GM21367 (cell line): ENCODE data around the gene ALG12.
"Not testable (repeated sequence)": the region's sequence is repeated elsewhere in the genome, so short reads cannot be mapped to it uniquely, and the experiment has no call there.

Experiments
- ATAC-seq: cut with Tn5 transposase; IDR thresholded peaks from one replicate; pipeline ENCODE4 v1.9.1; 2021; ENCODE audit not compliant: unreplicated experiment

The ALG12 gene

DNA sequence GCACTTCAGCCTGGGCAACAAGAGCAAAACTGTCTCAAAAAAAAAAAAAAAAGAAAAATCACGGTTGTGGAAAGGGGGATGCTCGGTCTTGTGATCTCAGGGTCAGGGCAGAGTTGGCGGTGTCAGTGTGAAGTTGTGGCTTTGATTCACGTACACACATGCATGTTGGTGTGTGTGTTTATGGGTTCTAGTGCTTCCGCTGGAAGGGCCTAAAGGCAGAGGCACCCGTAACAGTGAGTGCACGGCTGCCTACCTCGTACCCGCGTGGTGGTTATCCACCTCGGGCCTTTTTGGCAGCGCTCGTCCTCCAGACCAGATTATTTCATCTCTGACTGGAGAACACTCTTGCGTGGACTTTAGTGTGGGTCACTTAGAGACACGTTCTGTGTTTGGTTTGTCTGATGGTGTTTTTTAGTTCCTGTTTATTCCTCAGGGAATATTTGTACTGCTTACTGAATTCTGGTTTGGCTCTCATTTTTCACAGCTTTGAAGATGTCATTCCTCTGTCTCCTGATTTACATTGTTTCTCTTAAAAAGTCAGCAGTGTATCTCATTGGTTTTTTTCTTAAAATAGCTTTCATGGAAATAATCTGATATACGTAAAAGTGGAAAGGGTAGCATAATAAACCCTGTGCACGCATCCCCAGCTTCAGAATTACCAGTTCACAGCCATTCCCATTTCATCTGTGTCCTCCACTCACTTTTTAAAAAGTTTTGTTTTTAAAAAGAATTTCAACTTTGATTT lies 49.0 kb downstream of the ALG12 start:
- no peak for ATAC-seq

DNA sequence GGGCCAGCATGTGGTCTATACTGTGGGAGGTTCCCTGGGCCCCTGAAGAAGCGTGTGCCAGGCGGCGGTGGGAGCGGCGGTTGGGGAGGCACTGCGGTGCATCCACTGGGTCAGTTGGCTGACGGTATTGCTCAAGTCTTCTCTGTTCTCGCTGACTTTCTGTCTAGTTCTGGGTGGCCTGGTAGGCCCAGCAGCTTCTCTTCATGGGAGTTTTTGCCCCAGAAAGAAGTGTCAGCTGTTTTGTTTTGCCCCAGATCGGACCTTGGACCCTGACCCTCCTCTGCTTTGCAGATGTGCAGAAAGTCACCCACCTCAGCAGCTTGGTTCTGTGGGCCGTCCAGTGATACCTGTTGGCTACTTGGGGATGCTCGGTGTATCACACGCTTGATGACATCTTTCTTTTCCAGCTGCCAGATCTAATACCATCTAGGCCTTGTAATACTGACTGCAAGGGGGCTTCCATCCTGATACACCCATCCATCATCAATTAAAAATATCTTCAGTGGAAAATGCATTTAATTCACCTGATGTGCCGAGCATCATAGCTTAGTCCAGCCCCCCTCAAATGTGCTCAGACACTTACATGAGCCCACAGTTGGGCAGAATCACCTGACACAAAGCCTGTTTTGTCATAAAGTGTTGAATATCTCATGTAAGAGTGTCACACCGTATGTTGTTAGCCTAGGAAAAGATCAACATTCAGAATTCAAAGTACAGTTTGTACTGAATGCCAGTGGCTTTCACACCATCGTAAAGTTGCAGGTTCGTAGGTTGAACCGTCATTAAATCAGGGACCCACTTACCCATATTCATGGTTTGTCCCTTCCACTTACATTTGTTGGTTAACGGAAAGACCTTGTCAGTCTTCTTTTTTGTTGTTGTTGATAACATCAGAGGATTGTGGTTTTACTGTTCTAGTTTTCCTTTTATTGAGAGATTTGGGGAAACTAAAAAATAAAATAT lies 50.7 kb downstream of the ALG12 start:
- no peak for ATAC-seq

DNA sequence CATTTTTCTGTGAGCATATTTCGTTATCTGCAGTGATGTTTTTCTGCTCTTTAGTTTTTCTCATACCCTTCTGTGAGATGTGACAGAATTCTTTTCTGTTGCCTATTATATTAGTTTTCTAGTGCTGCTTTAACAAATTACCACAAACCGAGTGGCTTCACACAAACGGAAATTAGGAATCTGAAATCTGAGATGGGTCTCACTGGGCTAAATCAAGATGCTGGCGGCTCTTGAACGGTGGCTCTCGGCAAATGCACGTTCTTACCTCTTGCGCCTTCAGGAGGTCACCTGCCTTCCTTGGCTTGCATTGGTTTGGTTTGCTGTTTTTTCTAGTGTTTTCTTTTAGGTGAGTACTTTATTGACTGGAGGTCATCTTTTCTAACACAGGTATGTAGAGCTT lies 51.6 kb downstream of the ALG12 start:
- ATAC-seq: no peak

DNA sequence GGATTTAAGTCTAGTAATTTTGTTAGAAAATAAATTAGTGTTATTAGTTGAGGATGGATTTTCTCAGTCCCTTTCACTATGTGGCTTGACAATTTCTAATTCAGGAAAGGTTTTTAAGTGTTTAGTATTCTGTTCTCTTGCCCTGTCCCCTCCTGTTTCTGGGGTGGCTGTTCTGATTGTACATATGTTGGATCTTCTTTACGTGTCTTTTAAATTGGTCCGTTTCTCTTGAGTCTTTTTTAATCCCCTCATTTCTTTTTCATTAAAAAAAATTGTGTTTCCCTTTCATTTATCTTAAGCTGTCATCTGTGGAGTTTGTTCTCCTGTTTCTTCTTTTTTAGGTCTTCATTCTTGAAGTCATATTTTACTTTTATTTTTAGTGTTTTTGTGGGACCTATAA lies 52.1 kb downstream of the ALG12 start:
- ATAC-seq: no peak

DNA sequence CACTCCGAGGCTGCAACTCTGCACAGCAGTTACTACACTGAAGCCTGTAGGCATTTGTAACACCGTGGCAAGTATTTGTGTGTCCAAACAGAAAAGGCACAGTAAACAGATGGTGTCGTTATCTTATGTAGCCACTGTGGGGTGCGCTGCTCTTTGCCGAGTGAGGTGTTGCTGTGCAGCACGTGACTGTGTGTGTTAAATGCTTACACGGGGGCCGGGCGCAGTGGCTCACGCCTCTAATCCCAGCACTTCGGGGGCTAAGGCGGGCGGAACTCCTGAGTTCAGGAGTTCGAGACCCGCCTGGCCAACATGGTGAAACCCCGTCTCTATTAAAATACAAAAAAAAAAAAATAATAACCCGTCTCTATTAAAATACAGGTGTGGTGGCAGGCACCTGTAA lies 53.1 kb downstream of the ALG12 start:
- no peak for ATAC-seq

DNA sequence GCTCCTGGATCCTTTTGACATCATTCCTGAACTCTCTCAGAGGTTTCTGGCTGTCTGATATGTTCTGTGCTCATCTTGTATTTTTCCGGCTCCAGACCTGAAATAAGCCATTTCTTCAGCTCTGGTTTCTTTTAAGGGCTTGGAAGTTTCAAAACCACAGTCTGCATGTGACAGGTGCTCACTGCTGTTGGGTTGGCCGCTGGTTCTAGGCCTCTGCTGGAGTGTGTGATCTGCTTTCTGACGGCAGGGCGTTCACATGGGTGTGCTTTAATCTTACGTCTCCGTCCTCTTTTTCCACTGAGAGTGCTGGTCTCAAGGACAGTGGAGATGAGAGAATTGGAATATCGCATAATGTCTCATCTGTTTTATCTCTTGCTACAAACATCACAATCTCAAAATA lies 54.3 kb downstream of the ALG12 start:
- no peak for ATAC-seq

DNA sequence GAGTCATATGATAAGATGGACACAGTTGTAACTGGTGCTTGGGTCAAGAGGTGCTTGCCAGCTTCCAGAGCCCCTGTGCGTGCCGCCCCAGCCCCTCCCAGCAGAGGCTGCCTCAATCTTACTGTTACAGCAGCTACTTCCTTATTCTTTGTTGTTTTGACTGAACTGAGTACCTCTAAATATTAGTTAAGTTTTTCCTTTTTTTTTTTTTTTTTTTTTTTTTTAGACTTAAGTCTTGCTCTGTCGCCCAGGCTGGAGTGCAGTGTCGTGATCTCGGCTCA lies 55.8 kb downstream of the ALG12 start:
- ATAC-seq: no peak

DNA sequence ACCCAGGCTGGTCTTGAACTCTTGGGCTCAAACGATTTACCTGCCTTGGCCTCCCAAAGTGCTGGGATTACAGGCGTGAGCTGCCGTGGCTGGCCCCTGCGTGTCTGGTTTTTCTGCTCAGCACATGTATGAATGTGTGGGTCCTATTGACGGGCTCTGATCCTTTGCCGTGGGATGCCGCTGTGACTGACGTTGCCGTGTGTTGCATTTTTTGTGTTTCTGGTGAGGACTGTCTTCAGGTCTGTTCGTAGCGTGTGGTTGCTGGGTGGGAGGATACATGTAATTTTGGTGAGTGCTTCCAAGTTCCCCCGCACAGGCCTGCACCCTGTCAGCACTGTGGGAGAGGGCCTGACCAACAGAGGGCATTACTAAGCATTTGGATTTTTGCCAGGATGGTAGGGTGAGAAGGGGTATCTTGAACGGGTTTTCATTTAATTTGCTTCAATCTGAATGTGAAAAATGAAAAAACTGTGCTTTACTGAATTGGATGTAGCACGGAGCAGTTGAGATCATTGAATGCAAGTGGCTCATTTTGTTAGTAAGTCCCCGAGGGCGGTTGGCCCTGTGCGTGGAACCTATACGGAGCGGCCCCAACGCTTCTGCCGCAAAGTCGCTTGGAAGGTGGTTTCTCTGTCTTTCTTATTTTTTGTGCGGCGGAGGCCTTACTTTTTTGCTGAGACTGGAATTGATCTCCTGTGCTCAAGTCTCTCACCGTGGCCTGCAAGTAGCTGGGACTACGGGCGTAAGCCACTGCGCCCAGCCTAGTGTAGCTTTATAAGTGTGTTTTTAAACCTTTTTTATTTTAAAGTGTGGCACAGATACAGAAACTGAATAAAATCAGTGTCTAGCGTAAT lies 56.4 kb downstream of the ALG12 start:
- ATAC-seq: no peak

DNA sequence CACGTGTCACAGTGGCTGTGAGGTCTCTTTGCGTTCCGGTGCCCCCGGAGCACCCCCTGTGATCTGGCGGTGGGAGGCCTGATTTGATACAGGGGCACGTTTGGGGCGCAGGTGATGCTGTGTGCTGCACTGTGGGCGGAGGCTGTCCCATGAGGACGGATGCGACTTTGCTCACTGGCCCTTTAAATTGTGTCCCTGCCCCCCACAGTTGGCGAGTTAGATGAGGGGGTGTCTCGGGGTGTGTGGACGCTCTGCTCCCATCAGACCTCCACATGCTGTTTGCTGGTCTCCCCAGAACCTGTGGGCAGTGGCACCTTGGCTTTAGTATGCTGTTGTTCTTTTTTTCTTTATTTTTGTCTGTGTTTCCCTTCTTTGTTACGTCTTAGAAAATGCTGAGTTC lies 59.4 kb downstream of the ALG12 start:
- no peak for ATAC-seq

DNA sequence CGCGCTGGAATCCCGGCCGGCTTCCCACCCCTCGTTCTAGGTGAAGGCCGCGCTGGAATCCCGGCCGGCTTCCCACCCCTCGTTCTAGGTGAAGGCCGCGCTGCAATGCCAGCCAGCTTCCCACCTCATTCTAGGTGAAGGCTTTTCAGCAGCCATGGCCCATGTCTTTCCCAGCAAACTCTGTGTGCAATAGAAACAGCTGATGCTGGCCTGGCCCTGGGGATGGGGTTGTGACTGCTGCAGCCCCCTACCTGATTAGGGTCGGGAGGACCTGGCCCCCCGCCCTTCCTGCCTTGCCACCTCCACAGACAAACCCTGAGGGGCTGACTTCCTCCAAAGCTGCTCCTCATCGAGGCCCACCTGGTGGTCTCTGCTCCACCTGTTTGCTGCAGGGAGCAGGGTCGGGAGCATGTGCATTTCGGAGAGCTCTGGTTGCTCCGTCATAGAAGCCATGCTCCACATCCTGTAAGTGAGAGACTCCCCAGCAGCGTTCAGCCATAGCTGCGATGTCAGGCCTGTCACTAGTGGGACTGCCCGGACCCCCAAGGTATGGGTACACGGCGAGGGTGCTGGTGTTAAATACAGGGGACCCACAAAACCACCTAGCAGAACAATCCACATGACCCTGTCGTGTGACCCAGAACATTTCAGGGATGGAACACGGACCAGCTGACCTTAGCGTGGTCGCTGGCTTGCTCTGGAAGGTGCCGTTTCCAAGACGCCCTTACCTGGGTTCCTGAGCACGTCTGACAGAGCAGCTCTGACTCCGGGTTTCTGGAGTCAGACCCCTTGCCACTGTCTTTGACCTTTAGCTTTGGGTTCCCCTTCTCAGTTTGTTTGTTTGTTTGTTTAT lies 61.2 kb downstream of the ALG12 start:
- ATAC-seq: no peak

DNA sequence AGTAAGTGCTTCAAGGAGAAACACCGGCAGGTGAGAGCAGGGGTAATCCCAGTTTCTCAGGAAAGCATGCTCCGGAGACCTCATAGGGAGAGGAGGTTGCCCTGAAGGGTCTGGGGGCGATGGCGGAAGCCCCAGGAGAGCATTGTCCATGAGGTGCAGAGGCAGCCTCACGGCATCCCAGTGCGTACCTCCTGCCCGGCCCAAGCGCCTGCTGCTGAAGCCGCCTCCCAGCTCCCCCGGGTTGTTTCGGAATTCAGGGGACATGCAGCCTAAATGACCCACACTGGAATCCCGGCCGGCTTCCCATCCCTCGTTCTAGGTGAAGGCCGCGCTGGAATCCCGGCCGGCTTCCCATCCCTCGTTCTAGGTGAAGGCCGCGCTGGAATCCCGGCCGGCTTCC lies 61.9 kb downstream of the ALG12 start:
- ATAC-seq: no peak

DNA sequence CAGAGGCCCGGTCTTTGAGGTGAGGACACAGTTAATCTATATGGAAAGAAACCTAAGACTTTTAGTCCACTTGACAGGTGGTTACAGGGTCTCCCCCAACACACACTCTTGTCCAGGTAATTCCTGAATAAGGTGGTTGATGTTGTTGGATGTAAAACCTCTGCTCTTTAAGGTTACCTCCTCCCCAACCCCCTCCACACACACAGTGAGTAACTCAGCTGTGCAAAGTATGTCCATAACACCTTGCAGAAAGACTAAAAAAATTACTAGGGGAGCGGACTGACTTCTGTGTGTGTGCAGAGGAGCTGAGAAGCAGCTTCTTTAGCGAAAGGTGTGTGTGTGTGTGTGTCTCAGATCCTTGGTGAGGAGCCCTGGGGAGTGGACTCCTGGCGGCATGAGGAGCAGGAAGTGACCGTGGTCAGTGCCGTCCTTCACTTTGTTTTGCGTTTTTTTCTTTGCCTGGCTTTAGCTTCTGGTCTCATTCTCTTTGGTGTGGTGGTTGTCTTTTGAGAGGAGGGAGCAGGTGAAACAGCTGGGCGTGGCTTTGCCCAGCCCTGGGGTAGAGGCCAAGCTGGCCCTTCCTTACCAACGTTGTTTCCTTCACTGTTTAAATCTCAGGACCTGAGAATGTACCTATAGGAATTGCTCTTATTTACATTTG lies 62.9 kb downstream of the ALG12 start:
- no peak for ATAC-seq

DNA sequence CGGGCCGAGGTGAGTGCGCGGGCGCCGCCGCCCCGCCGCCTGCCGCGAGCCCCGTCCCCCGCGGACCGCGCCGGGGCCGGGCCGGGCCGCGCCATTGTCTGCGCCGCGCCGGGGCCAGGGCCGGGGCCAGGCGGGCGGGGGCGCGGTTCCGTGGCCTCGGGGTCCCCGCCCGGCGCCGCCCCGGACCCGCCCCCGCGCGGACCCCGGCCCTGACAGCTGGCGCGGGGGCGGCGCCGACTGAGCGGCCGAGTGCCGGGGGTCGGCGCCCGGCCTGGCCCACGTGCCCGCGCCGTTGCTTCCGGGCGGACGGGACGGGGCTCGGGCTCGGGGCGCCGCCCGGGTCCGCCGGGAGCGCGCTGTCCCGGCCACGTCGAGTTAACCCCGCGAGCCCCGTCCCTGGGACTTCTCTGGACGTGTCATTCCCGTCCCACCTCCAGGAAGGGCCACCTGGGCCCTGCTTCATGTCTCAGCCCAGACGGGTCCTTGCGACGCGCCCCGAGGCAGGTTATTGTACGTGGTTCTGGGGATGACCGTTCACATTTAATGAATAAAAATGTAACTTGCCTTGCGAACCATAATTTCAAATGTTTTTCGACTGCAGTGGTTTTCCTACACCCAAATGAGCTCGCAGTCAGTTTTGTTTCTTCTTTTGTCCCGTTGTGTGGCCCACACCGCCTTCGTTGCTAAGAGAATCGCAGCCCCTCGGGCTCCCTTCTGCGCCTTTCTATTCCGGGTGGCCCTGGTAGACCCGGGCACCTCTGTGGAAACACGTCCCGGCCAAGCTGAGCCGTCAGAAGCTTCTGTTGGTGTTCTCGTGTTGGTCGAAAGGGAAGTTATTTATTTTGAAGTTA lies 64.0 kb downstream of the ALG12 start:
- peak; percentile 17 for ATAC-seq

DNA sequence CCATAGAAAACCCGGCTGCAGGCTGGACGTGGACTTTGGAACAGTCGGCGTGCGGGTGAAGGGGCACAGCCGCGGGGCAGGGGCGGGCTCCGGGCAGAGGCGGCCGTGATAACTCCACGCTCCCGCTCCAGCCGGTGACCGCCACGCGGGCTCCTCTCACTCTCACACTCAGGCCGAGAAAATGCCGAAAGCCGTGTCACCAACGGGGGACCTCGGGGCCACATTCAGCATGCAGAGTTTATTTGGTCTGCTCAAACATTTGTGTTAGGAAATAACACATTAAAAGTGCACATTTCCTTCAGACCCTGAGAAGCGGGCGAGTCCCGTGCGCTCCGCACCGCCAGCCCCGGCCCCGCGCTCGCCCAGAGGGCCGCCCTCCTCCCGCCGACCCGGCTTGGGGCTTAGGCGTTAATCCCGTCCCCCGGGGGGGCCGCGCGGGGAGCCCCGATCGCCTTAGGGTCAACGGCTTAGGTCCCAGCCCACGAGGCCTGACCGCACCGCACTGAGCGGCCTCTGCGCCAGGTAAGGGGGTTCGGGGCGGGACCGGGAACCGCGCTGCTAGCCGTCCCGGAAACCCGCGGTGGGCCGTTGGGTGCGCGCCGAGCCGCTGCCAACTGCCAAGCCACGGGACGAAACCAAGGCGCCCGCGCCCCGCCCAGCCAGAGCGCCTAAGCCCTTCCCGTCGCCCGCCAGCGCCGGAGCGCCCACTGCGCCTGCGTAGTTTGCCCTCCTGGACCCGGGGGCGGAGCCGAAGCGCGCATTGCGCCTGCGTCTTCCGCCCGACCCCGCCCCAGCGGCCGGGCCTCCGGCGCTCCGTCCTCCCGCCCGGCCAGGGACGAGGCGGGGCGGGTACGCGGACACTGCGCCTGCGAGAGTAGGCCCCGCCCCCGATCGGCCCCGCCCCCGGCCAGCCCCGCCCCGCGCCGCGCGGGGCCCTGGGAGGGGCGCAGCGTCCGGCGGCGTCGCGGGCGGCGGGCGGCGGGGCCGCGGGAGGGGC lies 65.0 kb downstream of the ALG12 start, which contains the start of gene ZBED4:
Gene ZBED4 (plus strand): TSS at position 947 of the 997 bp plus-strand sequence. CDS start 29,819 bp downstream, outside the sequence.
- ATAC-seq: peak; percentile 55

DNA sequence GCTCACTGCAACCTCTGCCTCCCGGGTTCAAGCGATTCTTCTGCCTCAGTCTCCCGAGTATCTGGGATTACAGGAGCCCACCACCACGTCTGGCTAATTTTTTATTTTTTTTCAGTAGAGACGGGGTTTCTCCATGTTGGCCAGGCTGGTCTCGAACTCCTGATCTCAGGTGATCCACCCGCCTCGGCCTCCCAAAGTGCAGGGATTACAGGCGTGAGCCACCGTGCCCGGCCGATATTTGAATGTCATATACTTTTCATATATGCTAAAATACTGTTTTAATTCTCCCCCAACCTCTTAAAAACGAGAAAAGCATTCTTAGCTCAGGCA lies 65.7 kb downstream of the ALG12 start:
- ATAC-seq: not testable (repeated sequence)

DNA sequence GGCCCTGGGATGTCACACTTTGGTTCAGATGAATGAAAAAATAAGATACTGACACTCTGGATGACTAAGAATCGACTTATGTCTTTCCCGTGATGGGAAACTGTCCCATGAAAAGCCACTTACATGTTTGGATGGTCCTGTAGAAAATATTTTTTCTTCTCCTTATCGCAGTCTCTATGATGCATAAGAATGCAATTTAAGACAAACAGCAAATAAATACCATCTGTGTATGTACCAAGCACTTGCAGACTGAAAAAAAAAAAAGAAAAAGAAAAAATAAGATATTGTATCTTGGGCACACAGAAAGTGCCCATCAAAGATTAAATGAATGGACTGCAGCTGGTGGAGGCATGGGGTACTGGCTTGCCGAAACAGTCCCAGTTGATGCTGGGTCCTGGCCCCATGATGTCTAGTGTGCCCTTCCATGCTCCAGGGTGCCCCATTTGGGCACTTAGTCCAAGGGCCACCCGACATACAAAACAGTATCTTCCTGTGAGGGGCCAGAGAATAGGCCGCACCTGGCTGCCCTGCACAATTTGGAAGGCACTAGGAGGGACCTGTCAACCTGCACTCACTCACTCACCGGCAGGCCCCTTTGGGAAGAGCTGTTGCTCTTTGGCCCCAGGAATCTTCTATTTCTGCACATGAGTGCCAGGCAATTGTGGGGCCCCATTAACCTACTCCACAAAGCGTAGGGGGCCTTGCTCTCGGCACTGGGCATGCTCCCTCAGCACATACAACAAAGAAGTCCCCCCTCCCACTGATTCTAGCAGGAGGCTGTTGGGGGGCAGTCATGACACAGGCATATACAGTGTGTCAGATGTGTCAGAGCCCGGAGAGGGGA lies 67.1 kb downstream of the ALG12 start:
- ATAC-seq: no peak
